ENCODE measurements around the gene LYSMD2.

Gene LYSMD2

GRCh38 chr15:51675234-51675633, 62.2 kb downstream of the LYSMD2 start:
- H3K36me3 ChIP-seq (ENCODE audit: low read depth): no peaks in the 10 kb centered on the region
- TF ChIP-seq, protein P1, sequence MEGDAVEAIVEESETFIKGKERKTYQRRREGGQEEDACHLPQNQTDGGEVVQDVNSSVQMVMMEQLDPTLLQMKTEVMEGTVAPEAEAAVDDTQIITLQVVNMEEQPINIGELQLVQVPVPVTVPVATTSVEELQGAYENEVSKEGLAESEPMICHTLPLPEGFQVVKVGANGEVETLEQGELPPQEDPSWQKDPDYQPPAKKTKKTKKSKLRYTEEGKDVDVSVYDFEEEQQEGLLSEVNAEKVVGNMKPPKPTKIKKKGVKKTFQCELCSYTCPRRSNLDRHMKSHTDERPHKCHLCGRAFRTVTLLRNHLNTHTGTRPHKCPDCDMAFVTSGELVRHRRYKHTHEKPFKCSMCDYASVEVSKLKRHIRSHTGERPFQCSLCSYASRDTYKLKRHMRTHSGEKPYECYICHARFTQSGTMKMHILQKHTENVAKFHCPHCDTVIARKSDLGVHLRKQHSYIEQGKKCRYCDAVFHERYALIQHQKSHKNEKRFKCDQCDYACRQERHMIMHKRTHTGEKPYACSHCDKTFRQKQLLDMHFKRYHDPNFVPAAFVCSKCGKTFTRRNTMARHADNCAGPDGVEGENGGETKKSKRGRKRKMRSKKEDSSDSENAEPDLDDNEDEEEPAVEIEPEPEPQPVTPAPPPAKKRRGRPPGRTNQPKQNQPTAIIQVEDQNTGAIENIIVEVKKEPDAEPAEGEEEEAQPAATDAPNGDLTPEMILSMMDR (IDR thresholded peaks at IDR 0.05; ENCODE audit: poor library complexity, severe bottlenecking): no peak
- no peaks in the 10 kb centered on the region for H3K27me3 ChIP-seq (ENCODE audit: insufficient read depth, poor library complexity, severe bottlenecking)
- H3K27ac ChIP-seq (ENCODE audit: poor library complexity, severe bottlenecking): no peak overlapping the region
- DNase-seq (ENCODE audit: low spot score): no peak
- no peak overlapping the region for H3K4me3 ChIP-seq (ENCODE audit: severe bottlenecking)
- H3K4me1 ChIP-seq (ENCODE audit: insufficient read depth, poor library complexity, severe bottlenecking): no peaks in the 10 kb centered on the region
- no peaks in the 10 kb centered on the region for H3K9me3 ChIP-seq (ENCODE audit: severe bottlenecking)
- peak; percentile 25; the same call in 1 of the 3 replicates for ATAC-seq (ENCODE audit: low read depth)

Data from RWPE2 (cell line).